K562 (cell line): ENCODE results near the gene PLXNA3.

Experiments
- BHLHE40 ChIP-seq: IDR thresholded peaks from 2 replicates; pipeline ENCODE4 v1.6.1; 2011; ENCODE audit warnings: low read length, improper control_type of control experiment
- CHD4 ChIP-seq: fragments of 200-600 bp; sonication (generic); IDR thresholded peaks from 3 replicates; pipeline ENCODE4 v1.6.1; 2012; ENCODE audit warnings: low read depth, mild to moderate bottlenecking, mixed read lengths, low read length, inconsistent platforms; ENCODE audit not compliant: insufficient read depth, insufficient replicate concordance, poor library complexity, severe bottlenecking
- JUN ChIP-seq, 2 experiments: sonication (generic) in 1 of 2; formaldehyde crosslinking in 1 of 2; IDR thresholded peaks; 2 replicates each; pipeline versions ENCODE4 v1.6.1 to v1.8.0; 2012 to 2022; ENCODE audit warnings: borderline replicate concordance in 2 of 2, mild to moderate bottlenecking in 2 of 2, improper control_type of control experiment in 1 of 2, low read depth in 1 of 2, low read length in 1 of 2, missing genetic modification reagents in 1 of 2
- NBN ChIP-seq: fragments of 450-650 bp; IDR thresholded peaks from 2 replicates; pipeline ENCODE4 v1.6.1; 2016; ENCODE audit warnings: low read depth, mild to moderate bottlenecking
- NFYB ChIP-seq: IDR thresholded peaks from 2 replicates; pipeline ENCODE4 v1.6.1; 2011; ENCODE audit warnings: mild to moderate bottlenecking, moderate library complexity; ENCODE audit not compliant: insufficient read length; ENCODE audit errors: extremely low read depth
- POLR2A ChIP-seq: fragments of 450-650 bp; conservative IDR thresholded peaks from 2 replicates; pipeline ENCODE4 v1.6.1; 2016
- RFX5 ChIP-seq: IDR thresholded peaks from 2 replicates; pipeline ENCODE4 v1.6.1; 2011; ENCODE audit warnings: low read depth, mild to moderate bottlenecking, improper control_type of control experiment, low read length
- ZNF124 ChIP-seq: sonication (generic); formaldehyde crosslinking; IDR thresholded peaks from 2 replicates; pipeline ENCODE4 v1.8.1; 2022; ENCODE audit warnings: missing genetic modification reagents
- TF ChIP-seq, protein P1 (sequence below): sonication (generic); formaldehyde crosslinking; IDR thresholded peaks from 2 replicates; pipeline ENCODE4 v1.8.0; 2022; ENCODE audit warnings: mild to moderate bottlenecking, low read depth, missing genetic modification reagents
- TF ChIP-seq, protein P2 (sequence below), 3 experiments: IDR thresholded peaks in 2 of 3; conservative IDR thresholded peaks in 1 of 3; 2 replicates each; pipeline ENCODE4 v1.5.1; 2011 to 2012; ENCODE audit warnings: low read length in 3 of 3, mild to moderate bottlenecking in 3 of 3, control low read depth in 2 of 3, improper control_type of control experiment in 1 of 3, inconsistent platforms in 1 of 3, low read depth in 1 of 3, mixed read lengths in 1 of 3, moderate library complexity in 1 of 3; ENCODE audit not compliant: insufficient read depth in 2 of 3

DNA sequence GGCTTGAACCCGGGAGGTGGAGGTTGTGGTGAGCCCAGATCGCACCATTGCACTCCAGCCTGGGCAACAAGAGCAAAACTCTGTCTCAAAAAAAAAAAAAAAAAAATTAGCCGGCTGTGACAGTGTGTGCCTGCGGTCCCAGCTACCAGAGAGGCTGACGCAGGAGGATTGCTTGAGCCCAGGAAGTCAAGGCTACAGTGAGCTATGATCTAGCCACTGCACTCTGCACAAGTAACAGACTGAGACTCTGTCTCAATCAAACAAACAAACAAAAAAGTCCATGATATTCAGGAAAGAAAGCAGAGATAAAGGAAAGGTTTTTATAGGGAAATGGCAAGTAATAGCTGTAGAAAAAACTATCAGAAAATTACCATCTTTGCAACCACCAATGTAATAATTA is 23.1 kb downstream of the PLXNA3 start:
- TF ChIP-seq POLR2A, result no peak
- TF ChIP-seq, protein P1, sequence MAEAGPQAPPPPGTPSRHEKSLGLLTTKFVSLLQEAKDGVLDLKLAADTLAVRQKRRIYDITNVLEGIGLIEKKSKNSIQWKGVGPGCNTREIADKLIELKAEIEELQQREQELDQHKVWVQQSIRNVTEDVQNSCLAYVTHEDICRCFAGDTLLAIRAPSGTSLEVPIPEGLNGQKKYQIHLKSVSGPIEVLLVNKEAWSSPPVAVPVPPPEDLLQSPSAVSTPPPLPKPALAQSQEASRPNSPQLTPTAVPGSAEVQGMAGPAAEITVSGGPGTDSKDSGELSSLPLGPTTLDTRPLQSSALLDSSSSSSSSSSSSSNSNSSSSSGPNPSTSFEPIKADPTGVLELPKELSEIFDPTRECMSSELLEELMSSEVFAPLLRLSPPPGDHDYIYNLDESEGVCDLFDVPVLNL (CRISPR knock-in tag), result no peak
- no peak for TF ChIP-seq BHLHE40
- no peak for TF ChIP-seq ZNF124 (CRISPR knock-in tag)
- TF ChIP-seq, protein P2, sequence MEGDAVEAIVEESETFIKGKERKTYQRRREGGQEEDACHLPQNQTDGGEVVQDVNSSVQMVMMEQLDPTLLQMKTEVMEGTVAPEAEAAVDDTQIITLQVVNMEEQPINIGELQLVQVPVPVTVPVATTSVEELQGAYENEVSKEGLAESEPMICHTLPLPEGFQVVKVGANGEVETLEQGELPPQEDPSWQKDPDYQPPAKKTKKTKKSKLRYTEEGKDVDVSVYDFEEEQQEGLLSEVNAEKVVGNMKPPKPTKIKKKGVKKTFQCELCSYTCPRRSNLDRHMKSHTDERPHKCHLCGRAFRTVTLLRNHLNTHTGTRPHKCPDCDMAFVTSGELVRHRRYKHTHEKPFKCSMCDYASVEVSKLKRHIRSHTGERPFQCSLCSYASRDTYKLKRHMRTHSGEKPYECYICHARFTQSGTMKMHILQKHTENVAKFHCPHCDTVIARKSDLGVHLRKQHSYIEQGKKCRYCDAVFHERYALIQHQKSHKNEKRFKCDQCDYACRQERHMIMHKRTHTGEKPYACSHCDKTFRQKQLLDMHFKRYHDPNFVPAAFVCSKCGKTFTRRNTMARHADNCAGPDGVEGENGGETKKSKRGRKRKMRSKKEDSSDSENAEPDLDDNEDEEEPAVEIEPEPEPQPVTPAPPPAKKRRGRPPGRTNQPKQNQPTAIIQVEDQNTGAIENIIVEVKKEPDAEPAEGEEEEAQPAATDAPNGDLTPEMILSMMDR (IDR thresholded peaks at IDR 0.05 in 2 of 3, conservative IDR thresholded peaks at IDR 0.05 in 1 of 3; ENCODE audit: insufficient read depth in 2 of 3, low read depth in 1 of 3, low read length in 3 of 3), result no peak
- TF ChIP-seq RFX5, result no peak
- TF ChIP-seq NFYB, result no peak
- no peak for TF ChIP-seq JUN (IDR thresholded peaks at IDR 0.05; ENCODE audit: borderline replicate concordance, low read depth, low read length)
- no peak for TF ChIP-seq JUN (CRISPR knock-in tag; IDR thresholded peaks at IDR 0.05; ENCODE audit: borderline replicate concordance)
- TF ChIP-seq CHD4, result no peak
- no peak for TF ChIP-seq NBN
